ELR (cell line): ENCODE data around the gene ORC5.

Experiments used
- DNase-seq: peaks from one replicate; pipeline ENCODE4 v3.0.0-alpha.2; 2015; ENCODE audit warnings: low read depth

ORC5 gene

GRCh38 chr7:104124893-104125477 lies 82.8 kb downstream of the ORC5 start:
- no peak for DNase-seq

- peak; percentile 68 for DNase-seq
Observed at GRCh38 chr7:104124469-104124868, 83.3 kb downstream of the ORC5 start.

GRCh38 chr7:104123786-104124185 lies 84.0 kb downstream of the ORC5 start:
- DNase-seq, result peak; percentile 82

GRCh38 chr7:104113788-104114187 lies 94.0 kb downstream of the ORC5 start:
- no peak for DNase-seq

- no peak for DNase-seq
Observed at GRCh38 chr7:104112623-104113022, 95.2 kb downstream of the ORC5 start.

GRCh38 chr7:104111271-104111670 lies 96.5 kb downstream of the ORC5 start:
- no peak for DNase-seq

GRCh38 chr7:104106108-104106905 lies 101.5 kb downstream of the ORC5 start:
- peak; percentile 40 for DNase-seq

- DNase-seq, result no peak
Observed at GRCh38 chr7:104098890-104099289, 108.9 kb downstream of the ORC5 start.

- DNase-seq, result peak; percentile 47
Observed at GRCh38 chr7:104096683-104097082, 111.1 kb downstream of the ORC5 start.

- no peak for DNase-seq
Observed at GRCh38 chr7:104093127-104093526, 114.7 kb downstream of the ORC5 start.

- DNase-seq, result no peak
Observed at GRCh38 chr7:104091242-104091641, 116.6 kb downstream of the ORC5 start.

GRCh38 chr7:104089612-104090011 lies 118.2 kb downstream of the ORC5 start:
- no peak for DNase-seq

- no peak for DNase-seq
Observed at GRCh38 chr7:104089061-104089460, 118.8 kb downstream of the ORC5 start.
